ENCODE data around the gene SPATA32.

Gene SPATA32

DNA sequence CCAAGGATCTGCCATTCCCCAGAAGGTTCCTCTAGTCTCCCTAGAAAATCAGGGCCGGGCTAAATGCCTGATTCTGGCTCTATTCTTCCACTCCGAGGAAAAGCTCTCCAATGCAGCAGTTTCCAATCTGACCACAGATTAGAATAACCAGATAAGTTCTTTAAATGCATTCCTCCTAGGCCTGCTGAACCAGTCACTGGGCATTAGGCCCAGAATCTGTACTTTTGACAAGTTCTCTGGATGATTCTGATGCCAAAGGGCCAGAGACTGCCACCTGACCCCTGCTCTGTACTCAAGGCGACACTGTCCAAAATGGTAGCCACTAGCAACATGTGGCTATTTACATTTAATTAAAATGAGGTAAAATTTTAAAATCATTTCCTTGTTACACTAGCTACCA, 32.6 kb upstream of the SPATA32 start:
- peak in 2 of 58 donors; percentile 16 to 23 for DNase-seq

DNA sequence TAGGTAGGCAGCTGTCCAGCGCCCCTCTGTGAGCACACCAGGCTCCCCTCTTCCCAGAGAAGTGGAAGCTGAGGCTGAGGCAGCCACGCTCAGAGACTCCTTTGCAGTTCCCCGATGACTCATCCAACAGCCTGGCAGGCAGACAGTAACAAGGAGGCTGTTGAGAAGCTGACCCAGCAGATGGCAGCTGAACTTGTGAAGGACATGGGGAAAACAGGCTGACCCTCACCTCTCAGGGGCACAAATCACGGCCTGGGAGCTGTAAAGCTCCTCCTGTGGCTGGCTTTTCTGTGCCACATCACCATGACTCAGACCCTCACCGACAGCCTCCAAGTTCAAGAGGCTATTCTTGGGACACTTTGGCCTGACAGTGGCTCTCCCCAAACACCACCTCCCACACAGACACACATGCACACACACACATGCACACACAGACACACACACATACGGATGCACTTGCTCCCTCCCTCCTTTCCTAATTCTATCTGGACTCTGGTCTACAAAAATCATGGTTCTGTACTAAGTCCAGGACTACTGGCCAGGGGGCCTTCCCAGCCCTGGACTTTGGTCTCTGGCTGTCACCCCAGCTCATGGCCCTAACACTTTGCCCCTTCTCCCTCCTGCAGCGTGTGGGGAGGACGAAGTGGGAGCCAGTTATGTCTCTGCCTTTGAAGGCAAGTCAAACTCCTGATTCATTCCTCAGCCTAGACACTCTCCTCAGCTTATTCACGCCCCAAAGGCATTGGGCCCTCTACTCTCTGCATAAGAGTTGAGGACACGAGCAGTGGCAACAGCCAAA, 31.7 kb upstream of the SPATA32 start:
- DNase-seq = peak in 48 of 58 donors; percentile 15 to 85 (median 50)

DNA sequence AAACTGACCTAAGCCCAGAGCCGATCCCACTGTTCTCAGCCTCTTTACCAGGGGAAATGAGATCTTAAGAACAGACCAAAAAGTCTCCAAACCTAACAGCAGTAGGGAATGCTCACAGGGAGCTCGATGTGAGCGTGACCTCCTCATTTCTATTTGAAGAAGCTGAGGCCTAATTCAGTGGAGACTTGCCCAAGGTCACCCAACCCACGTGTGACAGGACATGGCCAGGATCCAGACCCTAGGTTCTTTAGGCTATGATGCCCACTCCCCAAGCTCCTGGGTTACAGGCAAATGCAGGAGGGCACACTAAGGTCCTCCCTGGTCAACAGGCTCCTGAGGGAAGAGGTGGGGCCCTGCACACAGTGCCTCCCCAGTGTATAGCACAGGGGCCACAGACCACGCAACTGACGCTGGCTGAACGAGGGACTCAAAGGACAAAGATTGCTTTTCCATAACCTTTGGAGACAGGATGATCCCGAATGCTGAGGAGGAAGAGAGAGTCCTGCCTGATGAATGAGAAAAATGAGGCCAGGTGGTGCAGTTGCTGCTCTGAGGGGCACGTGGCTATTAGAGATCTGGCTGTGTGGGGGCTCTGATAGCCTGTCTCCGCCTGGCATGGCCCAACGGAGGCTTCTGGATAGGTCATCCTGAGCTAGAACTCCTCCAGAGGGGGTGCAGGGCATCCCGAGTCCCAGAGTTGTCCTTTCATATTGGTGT, 31.0 kb upstream of the SPATA32 start:
- DNase-seq = no peak

DNA sequence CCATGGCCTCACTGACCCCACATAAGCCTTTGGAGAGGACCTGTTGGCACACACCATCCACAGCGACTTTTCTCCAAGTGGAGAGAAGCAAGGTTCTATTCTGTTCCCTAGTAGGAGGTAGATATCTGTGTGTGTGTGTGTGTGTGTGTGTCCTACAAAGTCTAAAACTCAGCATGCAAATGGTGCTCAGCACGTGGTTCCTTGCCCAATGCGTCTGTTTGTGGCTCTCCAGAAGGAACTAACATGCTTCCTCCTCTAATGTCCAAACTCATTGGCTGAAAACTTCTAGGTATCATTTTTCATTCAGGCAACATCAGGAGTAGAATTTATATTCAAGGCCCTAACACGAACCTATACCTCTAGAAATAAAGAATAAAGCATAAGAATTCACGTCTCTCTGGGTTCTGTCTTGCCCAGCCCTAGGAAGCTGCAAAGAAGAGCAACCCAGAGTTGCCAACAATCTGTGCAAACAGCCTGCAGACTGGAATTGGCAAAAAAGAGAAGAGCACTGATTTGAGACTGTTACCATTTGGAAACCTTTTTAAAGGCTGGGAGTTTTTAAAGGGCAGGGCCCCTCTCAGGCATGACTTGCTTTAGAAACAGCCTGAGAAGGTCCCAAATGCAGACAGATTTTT, 29.4 kb upstream of the SPATA32 start:
- DNase-seq = peak in 17 of 58 donors; percentile 8 to 61 (median 23)

DNA sequence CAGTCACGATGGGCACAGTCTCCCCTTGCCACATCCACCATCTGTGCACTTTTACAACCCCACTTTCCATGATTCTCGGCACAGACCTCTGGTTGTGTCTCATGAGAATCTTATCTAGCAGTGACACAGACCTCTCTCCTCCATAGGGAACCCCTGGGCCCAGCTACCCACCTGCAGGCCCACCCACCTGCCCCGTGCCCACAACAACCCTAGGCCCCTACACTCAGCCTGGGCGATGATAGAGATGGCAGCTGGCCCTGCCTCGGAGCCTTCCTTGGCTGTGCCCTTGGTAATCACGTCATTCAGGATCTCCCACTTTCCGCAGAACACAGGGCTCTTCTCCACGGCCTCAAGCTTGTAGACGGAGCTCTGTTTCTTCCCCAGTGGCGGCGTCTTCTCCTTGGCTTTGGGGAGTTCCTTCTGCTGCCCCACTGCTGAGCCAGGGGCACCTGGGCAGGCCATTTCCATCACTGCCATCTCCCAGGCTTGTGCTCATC, 28.4 kb upstream of the SPATA32 start:
- DNase-seq = no peak

DNA sequence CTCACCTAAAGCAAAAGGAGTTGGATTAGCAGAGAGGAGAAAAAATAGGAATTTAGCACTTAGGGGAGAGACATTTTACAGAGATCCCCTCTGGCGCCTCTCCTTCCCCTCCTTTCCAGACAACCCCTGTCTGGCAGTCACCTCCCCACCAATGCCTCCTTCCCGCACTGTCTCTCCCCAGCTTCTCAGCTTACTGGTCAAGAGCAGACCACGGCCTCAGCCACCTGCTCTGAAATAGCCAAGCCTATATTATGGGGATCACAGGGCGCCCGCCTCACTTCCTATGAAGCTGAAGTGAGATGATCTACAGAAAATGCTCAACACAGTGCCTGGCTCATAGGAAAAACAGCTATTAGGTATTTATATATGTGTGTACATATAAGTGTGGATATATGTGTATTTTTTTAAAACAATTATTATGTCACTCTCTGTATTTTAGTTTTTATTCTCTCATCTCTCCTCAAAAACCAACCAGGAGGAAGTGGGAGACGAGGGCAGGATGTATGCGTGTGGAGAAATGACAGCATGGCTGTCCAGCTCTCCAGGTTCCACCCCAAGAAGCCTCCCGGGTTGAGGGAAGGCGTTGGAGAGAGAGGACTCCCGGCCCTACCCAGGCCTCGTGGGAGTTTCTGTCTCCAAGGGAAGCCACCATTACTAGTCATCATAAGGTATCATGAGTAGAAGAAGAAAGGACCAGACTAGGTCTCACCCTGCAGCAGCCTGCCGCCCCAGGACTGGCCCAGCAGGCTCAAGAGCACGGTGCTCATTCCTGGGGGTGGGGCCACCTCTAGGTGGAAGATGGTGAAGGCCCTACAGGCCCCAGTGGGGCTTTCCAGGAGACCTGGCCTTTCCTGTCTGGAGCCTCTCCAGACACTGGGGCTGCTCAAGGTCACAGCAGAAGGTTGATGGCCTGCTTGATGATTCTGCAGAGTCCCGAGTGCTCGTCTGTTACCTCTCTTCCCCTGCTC, 27.7 kb upstream of the SPATA32 start:
- no peak for DNase-seq

DNA sequence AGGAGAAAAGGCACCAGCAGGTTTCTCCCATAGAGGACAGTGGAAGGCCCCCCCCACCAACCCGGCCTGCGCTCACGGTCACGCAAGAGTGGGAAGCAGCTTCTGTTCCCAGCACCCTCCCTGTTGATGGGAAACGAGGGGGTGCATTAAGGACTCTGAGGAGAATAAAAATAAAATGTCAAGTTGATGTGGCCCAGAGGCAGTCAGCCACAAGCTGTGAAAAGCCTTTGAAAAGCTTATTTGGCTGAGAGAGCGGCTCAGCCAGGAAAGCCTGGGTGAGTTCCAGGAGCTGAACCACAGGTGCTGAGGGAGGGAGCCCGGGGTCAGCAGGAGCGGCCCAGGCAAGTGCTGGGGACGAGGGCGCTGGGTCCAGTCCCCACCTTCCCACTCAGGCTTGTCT, 26.9 kb upstream of the SPATA32 start:
- DNase-seq = peak in 26 of 58 donors; percentile 17 to 82 (median 36)

DNA sequence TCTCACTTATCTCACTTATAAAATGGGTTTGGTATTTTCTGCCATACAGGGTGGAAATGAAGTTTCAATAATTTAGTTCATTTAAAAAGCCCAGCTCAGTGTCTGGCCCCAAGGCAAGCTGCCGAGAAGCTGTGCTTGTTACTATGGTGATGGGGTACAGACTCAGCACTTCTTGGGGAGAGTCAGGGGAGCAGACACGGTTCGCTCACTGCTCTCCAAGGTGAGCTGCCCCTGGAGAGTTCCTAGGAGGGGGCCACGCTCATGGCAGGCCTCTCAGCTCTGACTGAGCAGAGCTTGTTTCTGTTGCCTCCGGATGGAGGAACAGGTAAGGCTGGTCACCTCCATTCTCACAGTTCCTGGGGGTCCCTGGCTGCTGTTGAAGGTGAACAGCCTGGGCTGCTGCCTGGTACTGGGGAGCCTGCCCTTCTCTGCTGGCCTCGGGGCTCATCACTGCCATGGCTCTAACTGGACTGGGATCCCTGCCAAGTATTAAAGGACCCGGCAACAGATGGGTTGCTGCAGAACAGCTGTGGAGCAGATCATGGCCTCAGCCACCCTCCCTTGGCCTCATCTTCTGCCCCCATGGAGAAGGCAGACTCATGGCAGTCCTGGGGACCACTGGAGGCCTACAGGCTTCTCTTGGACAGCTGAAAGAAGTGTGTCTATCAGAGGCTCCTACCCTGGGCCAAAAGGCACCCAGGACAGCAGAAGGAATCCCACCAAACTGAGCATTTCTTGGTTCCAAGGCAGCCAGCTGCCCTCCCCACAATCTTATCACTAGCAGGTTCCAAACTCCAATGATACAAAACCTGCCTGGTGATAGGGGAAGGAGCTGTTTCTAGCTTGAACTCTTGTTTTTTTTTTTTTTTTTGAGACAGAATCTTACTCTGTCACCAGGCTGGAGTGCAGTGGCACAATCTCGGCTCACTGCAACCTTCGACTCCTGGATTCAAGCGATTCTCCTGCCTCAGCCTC, 25.9 kb upstream of the SPATA32 start:
- DNase-seq = peak in 2 of 58 donors; percentile 11 to 44

DNA sequence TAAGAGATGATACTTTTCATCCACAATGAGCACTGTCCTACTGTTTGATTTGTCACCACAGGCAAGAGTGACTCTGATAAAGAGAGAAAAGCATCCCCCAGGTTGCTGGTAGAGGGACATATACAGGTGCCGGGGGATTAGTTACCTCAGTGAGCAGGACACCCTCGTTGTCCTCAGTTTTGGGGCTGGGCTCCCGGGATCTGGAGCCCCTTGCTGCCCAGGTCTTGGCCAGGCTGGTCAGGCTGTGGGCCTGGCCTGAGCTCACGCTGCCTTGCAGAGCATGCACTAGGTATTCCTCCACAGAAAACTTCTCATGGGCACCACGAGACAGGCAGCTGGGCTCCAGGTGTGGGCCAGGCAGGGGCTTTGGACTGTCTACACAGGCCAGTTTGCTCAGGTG, 24.4 kb upstream of the SPATA32 start:
- no peak for DNase-seq

DNA sequence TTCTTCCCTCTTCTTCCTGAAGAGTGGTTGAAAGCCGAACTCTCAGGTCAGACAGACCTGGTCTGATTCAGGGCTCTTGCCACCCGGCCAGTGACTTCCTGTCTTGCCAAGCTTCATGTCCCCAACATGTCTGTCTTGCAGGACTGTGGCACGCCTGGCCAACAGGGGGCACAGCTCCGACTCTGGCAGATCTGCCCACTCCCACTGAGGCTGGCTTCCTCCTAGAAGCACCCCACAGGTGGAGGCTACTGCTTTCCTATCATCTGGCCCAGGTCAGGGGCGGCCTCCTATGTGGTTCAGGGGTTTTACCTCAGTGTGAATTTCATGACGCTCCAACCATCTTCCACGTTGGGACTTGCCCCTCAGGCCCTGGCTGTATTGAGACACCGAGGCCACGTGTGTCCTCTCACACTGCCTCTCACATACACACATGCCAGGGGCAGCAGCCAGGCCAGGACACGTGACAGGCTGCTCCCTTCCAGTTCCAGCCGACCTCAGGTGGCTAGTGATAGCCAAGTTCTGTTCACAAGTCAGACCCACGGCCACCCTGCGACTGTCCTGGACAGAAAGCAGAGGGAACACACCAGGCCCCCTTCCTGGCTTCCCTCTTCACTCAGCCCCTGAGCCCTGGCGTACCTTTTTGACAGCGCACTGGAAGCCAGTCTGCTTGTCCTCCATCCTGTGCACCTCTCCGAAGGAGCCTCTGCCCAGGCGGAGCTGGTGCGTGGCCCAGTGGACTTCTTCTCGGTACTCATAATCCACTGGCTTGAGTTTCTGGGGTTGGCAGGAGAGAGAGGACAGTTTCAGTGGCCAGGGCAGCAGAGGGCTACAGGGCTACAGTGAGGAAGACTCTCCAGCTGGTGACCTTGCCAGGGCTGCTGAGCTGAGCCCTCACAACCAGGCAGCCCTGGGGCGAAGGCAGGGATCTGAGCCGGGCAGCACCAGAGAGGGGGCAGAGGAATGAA, 22.6 kb upstream of the SPATA32 start:
- peak in 2 of 58 donors; percentile 23 to 40 for DNase-seq

DNA sequence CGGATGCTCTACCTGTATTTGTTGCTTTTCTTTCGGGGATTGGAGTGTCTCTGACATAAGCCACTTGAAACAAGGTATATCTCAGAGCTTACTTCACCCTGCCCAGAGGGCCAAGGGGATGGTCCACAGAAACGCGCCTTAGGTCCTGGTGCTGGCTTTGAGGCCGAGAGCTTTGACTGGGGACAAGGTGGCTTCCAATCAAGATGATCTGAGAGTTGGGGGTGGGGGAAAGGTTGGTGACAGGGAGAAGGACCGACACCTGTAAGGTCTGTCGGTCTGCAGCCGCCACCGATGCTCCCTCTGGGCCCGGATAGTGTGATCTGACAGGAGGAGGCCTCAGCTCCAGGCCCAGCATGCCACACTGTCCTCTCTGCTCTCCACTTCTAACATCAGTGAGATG, 21.8 kb upstream of the SPATA32 start:
- no peak for DNase-seq

DNA sequence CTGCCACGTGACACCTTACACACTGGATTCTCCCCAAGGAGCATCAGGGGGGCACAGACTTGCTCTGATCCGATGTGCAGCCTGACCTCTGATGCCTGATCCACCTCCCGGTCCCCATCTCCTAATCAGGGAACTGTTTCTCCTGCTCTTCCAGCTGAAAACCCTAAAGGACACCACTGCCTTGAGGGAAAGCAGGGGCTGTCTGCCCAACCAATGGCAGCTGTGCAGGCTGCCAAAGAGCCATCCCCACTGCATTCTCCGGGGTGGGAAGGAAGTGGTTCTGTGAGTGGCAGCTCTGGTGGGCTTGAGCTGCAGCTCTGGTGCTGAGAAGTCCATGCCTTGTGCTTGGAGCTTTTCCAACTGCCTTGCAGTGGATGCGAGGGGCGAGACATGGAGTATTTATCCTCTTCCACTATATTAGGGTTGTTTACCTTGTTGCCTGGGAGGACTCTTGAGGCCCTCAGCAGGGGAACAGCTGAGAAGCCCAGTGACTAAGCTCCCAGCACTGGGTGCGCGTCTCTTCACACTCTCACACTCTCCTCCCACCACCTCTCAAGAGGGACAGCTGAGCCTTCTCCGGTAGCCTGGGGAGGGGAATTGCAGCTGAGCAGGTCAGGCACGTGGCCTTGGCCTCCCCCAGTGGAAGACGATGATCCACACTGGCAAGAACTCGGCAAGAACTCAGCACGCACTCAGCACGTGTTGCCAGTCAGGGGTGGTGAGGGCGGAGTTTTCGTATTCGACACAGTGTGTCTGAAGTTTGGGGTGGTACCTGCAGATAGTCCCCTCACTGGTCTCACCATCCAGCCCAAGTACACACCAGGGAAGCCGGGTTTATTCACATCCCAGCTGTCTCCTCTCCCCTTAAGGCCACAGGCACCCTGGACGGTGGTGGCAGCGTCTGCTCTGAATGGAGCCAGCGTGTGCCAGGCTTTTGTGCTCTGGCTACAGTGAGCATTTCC, 21.1 kb upstream of the SPATA32 start:
- DNase-seq = peak in 17 of 58 donors; percentile 15 to 72 (median 30)

DNA sequence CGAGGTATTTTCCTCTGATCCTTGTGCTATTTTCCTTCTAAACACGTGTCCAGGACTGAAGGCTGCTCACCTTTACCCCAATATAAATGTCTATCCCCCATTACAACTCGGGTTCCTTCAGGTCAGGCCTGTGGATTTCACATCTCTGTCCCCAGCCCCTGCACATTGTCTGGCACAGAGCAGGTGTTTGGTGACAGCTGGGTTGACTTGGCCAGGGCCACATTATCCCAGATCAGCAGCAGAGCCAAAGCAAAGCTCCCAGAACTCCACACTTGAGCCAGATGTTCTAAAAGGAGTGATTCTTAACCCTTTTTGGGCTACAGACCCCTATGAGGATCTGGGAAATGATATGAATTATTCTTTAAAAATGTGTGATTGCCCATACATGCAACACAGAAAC, 18.0 kb upstream of the SPATA32 start:
- no peak for DNase-seq

DNA sequence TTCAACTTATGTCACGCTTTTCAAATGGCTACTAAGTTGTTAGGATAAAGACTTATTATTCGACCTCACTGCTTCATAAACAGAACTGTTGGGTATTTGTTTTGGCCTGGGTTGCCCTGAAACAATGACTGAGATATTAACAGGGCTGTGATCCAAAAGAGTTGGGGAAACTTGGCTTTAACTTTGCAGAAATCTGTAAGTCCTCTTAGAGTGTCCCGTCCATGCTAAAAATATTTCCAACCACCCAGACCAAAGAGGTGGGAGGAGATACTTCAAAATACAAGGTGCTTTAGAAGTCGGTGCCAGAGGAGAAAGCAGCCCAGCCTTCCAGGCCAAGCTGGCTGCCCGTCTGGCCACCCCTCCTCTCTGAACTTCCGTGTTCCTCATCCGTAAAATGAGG, 16.1 kb upstream of the SPATA32 start:
- DNase-seq = no peak

DNA sequence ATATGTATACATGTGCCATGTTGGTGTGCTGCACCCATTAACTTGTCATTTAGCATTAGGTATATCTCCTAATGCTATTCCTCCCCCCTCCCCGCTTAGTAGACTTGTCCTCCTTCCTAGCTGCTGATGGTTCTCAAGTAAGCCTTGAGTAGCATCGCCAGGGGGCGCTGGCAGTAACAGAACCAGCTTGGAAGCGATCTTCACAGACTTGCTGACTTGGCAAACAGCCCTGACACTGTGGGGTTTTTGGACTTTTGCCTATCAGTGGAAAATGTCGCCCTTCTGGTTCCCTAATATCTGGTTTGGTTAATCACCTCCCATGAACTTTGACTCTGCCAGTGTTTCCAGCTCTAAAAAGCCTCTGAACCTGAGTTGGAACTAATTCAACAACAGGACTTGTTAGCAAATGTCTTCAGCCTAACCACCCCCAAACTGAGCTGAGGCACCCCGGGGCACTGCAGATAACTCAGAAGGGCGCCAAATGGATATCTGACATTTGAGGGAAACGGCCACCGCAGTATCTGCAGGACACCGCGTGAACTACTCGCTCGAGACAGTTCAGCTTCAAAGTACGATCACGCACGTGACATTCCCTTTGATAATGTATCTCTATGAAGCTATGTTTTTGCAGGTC, 15.4 kb upstream of the SPATA32 start:
- DNase-seq = peak in 55 of 58 donors; percentile 21 to 96 (median 71)

DNA sequence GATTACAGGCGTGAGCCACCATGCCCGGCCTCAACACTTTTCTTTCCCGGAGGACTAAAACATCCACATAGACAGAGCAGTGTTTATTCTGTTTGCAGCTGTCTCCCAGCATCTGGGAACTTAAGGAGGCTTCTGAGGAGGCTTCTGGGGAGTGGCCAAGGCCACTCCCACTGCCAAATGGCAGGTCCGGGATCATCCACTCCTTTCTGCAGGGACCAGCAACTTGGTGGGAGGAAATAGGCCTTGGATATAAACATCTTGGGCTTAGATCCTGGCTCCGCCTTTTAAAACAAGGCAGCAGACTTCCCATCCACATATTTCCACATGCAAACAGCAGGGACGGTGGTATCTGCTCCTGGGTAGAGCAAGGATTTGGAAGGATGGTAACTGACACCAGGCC, 14.1 kb upstream of the SPATA32 start:
- no peak for DNase-seq

DNA sequence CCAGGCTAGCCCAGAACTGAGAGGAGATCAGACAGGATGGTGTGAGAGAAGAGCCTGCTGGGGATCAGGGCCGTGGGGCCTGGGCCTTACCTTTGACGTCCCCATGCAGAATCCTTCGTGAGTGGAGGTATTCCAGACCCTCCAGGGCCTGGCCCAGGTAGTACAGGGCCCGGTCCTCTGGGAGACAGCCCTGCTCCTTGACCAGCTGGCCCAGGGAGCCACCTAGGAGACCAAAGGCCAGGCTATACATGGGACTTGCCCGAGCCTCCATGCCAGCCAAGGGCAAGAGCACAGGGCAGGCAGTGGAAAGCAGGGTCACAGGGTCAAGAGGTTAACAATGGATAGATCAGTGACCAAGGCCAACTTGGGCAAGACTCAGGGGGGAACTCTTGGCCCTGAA, 12.1 kb upstream of the SPATA32 start:
- DNase-seq = no peak
